ENCODE data around the gene DUSP12. TPM values are rescaled to one million over a fixed set of nuclear protein-coding genes. Genes with fewer than 3 reads are reported as not detected.

DUSP12 gene
- total and polyA plus RNA-seq, 2 donors (not counting 1 experiment from before 2014, with no cell fraction given): 29.5 to 41.9 TPM

DNA sequence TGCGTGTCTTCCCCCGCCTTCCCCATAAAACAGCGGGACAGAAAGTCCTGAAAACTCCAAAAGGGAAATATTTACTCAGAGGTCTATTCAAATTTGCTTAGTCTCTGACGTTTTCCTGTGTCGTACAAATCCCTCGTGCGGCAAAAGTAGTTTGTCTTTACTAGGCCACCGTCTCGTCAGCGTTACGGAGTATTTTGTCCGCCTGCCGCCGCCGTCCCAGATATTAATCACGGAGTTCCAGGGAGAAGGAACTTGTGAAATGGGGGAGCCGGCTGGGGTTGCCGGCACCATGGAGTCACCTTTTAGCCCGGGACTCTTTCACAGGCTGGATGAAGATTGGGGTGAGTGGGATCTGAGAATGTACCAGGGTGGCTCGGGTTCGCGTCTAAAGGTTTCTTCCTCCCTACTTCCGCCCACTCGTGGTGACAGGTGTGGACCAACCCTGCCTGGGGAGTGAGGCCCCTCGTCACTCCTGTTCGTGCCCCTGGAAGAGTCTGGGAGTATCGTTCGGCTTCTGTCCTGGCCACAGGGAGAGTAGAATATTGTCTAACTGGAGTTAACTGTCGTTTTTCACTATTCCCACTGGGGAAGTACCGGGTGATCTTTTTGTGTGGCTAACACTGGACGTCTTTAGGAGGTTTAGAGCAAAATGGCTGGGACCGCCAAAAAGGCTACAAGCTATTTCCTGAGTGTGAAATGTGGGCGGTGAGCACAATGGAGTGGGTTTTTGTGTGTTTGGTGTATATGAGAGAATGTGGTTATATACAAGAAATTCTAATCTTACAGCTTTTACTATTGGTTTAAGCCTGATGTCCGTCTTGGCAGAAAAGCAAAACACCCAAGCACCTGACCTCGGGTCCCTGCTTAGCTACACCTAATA is 16.8 kb downstream of the DUSP12 start, which contains the start of gene ATF6:
ATF6 (plus strand) TSS at position 219 of the 880 bp plus-strand sequence; CDS start at position 260, 41 bp downstream.
- Histone ChIP-seq H3K4me2 (replicated peaks; ENCODE audit: low read depth, low read length, poor library complexity, severe bottlenecking) (peak within 1 kb of the TSS; percentile 81), H3K9ac (ENCODE audit: low read length) (peak within 1 kb of the TSS; percentile 95), H3K27ac (ENCODE audit: low read length in 2 of 2) (peak within 1 kb of the TSS; percentile 80 to 96), H2AFZ (ENCODE audit: insufficient read depth, low read depth, low read length, poor library complexity, severe bottlenecking) (peak within 1 kb of the TSS; percentile 86), H3K27me3 (replicated peaks in 1 of 4; ENCODE audit: control extremely low read depth in 1 of 4, control insufficient read depth in 3 of 4, insufficient read depth in 4 of 4, low read length in 3 of 4) (no peaks in the 10 kb centered on the region), H4K20me1 (ENCODE audit: control insufficient read depth, insufficient read depth, low read length, poor library complexity, severe bottlenecking) (peaks cover 15% of the 10 kb centered on the region), H3K4me3 (ENCODE audit: control extremely low read depth in 1 of 5, extremely low read depth in 1 of 5, insufficient read depth in 1 of 5, low read depth in 2 of 5, low read length in 4 of 5) (peak within 1 kb of the TSS; percentile 82 to 97 (median 92)), H3K36me3 (replicated peaks in 1 of 2; ENCODE audit: control extremely low read depth in 1 of 2, control insufficient read depth in 1 of 2, extremely low read depth in 1 of 2, insufficient read depth in 2 of 2, low read length in 1 of 2) (no peaks in the 10 kb centered on the region), H3K79me2 (ENCODE audit: control insufficient read depth, insufficient read depth, low read length) (peaks cover 58% of the 10 kb centered on the region), H3K9me3 (ENCODE audit: control extremely low read depth in 1 of 3, control insufficient read depth in 2 of 3, insufficient read depth in 1 of 3, low read length in 2 of 3) (no peaks in the 10 kb centered on the region), H3K4me1 (ENCODE audit: control insufficient read depth in 2 of 2, insufficient read depth in 2 of 2, low read length in 2 of 2) (peaks cover 32 to 34% of the 10 kb centered on the region in 2 donors)
- peak; percentile 93 for DNase-seq
- ChIA-PET POLR2A (interaction anchor here (0.5 kb wide), 1 partner anchor 15 kb away, joined by 4 read pairs; no protein-coding TSS in a partner anchor), CTCF (interaction anchor here (0.6 to 1.4 kb wide), 5 partner anchors 17 to 366 kb away, joined by 3 to 5 read pairs (median 4); partner anchors contain the start of gene DUSP12)
- intact Hi-C loops (cut with micrococcal nuclease): loop anchor here (1.0 to 10.0 kb wide), 4 partner anchors 17 to 796 kb away; partner anchors contain the start of genes DUSP12 and UAP1
- peak within 1 kb of the TSS; percentile 95 for H3K27ac Mint-ChIP-seq
- H3K4me3 Mint-ChIP-seq: peak within 1 kb of the TSS; percentile 99
- no peaks in the 10 kb centered on the region for H3K9me3 Mint-ChIP-seq (ENCODE audit: insufficient read depth)
- WGBS (ENCODE audit: insufficient coverage): 0% methylated on average over 23 of the region's 35 CpGs
- ATAC-seq (ENCODE audit: low read depth): peak; percentile 79
- peaks cover 49% of the 10 kb centered on the region for H3K4me1 Mint-ChIP-seq
- H3K27me3 Mint-ChIP-seq: no peaks in the 10 kb centered on the region
- TF ChIP-seq EZH2 (IDR thresholded peaks at IDR 0.05; ENCODE audit: borderline replicate concordance, insufficient read depth, low read depth, low read length, poor library complexity, severe bottlenecking): no peak
- TF ChIP-seq, protein P1, sequence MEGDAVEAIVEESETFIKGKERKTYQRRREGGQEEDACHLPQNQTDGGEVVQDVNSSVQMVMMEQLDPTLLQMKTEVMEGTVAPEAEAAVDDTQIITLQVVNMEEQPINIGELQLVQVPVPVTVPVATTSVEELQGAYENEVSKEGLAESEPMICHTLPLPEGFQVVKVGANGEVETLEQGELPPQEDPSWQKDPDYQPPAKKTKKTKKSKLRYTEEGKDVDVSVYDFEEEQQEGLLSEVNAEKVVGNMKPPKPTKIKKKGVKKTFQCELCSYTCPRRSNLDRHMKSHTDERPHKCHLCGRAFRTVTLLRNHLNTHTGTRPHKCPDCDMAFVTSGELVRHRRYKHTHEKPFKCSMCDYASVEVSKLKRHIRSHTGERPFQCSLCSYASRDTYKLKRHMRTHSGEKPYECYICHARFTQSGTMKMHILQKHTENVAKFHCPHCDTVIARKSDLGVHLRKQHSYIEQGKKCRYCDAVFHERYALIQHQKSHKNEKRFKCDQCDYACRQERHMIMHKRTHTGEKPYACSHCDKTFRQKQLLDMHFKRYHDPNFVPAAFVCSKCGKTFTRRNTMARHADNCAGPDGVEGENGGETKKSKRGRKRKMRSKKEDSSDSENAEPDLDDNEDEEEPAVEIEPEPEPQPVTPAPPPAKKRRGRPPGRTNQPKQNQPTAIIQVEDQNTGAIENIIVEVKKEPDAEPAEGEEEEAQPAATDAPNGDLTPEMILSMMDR (IDR thresholded peaks at IDR 0.05): no peak

Measured in B cell (primary cell).